Amniotic stem cell (primary cell): Measurements from ENCODE around the gene PTPN21.

Experiments used
- DNase-seq: peaks from one replicate; lab custom pipeline; 2025; lab: John Stamatoyannopoulos, UW

PTPN21 gene

DNA sequence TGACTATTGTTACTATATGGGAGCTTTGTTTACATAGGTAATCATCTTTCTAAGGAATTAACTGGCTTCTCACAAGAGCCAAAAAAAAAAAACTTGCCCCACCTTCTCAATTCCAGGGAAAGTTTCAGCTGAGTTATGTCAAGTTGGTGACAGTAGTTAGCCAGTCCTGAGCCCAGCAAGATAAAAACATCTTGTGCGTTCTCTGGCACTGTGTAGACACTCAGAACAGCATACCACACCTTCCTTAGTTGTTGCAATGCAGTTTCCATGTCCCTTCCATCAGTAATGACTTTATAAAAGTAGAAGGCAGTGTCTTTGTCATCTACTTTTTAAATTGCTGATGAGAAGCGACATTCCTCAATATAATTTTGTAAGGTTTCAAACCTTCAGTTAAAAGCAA lies 50.2 kb downstream of the PTPN21 start:
- no peak for DNase-seq

- DNase-seq, result no peak
Measured at GRCh38 chr14:88503754-88504406, 50.9 kb downstream of the PTPN21 start.

GRCh38 chr14:88502740-88503139 lies 52.1 kb downstream of the PTPN21 start:
- DNase-seq, result no peak

- DNase-seq, result no peak
Measured at GRCh38 chr14:88500611-88501010, 54.2 kb downstream of the PTPN21 start.

- no peak for DNase-seq
Measured at GRCh38 chr14:88499225-88499624, 55.6 kb downstream of the PTPN21 start.

DNA sequence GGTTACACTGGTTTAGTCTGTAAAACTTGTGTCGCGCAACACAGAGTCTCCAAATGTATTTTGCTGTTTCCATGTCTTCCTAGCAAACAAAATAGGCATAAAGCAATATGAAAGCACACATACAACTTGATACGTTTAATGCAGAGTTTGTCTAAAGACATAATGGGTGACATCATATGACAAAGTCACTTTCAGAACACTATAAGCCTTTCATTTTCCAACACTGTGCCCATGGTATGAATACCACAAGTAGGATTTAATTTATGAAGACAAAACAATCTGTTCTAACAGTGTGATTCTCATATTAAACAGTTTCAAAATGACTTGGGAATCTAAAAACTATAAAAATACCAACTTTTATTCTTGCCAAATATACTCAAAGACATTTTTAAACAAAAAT lies 58.4 kb downstream of the PTPN21 start:
- DNase-seq, result no peak

DNA sequence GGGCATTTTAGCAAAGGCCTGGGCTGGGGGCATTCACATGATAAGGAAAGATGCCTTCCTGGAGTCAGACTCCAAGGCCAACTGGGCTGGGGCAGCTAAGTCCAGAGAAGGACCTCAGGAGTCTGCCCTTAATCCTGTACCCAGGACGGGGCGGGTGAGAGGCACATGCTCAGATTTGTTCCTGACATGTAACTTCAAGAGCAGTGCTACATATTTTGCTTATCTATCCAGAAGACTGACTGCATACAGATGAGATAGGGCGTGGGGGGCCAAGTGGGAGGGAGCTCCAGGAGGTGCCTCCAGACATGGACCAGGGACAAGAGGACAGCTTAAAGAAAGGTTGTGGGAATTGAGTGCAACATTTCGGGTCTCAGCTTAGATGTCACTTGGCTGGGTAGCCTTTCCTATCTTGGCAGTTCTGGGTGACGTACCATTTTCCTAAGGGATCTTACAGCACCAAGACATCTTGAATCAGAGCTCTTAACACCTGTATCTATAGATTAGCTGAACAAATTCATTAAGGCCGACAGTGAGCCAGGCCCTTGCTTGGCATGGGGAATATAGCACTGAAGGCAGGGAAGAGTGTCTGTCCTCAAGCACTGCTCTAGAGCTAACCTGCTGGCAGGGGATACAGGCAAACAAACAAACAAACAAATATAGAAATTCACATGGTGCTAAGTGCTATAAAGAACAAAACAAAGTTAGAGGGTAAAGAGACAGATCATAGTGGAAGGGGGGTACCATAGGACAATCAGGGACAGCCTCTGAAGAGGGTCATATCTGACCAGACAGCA lies 61.2 kb downstream of the PTPN21 start:
- no peak for DNase-seq

GRCh38 chr14:88492272-88493089 lies 62.3 kb downstream of the PTPN21 start:
- DNase-seq, result peak; percentile 67

- DNase-seq, result no peak
Measured at GRCh38 chr14:88490168-88490567, 64.6 kb downstream of the PTPN21 start.

- no peak for DNase-seq
Measured at GRCh38 chr14:88488897-88489296, 65.9 kb downstream of the PTPN21 start.

DNA sequence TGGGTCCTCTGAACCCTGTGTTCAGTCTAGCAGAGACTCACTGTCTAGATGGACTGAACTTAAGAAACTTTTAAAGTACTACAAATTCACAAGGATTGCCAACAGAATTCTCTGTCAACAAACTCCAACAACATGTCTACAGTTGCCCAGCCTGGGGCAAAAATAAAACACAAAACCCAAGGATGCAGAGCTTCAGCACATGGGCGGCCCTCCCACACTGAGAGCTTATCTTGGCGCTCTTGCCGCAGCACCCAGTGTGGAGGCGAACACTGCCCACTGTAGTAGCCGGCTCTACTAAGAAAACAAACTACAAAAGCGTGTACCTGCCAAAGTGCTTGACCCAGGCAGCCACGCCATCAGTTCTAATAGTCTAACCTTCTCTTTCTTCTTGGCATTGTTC lies 66.7 kb downstream of the PTPN21 start:
- no peak for DNase-seq

- no peak for DNase-seq
Measured at GRCh38 chr14:88482524-88482923, 72.3 kb downstream of the PTPN21 start.

- no peak for DNase-seq
Measured at GRCh38 chr14:88481794-88482193, 73.0 kb downstream of the PTPN21 start.

DNA sequence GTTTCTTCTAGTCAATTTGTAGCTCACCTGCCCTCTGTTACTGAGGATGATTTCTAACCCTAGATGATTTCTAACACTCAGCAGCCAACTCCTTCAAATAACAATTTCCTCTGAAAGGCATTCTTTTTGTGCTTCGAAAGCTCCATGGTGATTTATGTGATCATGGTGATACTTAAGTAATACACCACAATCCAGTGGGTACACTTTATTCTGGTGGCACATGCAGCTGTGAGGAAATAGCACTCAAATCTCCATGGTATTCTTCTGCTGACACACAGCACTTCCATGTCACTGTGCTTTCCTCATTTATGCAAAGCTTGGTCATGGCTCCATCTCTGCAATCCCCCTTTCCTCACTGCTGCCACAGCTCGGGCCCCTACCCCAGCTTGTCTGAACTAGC lies 73.7 kb downstream of the PTPN21 start:
- no peak for DNase-seq

- no peak for DNase-seq
Measured at GRCh38 chr14:88479574-88479987, 75.2 kb downstream of the PTPN21 start.

- DNase-seq, result no peak
Measured at GRCh38 chr14:88478931-88479330, 75.9 kb downstream of the PTPN21 start.

DNA sequence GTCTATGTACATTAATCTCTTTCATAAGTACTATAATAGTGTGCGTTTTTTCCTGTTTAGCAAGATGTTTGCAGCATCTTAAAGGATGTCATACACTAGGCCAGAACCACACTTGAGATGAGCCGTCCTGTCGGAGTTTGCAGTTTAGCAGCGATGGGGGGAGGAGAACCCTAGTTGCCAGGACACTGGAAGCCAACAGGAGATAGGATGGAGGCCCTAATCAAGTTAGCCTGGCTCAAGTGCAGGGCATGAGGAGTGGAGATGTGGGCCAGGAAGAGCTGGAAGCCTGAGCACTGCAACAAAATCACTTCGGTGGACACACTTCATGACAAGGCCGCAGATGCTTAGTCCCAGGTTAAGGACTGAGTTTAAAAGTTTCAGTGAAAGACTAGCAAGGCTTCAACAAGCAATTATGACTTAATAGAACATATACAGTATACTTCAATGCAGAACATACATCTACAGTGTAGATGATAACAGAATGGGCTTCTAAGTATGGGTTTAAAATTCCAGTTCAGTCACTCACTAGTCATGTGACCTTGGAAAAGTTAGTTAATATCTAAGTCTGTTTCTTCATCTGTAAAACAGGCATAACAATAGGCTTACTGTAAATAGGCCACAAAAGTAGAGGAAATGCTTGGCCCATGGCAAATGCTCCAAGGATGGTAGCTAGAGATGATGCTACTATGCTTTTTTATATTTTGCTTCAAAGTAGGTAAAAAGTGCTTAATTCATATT lies 77.1 kb downstream of the PTPN21 start:
- DNase-seq, result no peak

DNA sequence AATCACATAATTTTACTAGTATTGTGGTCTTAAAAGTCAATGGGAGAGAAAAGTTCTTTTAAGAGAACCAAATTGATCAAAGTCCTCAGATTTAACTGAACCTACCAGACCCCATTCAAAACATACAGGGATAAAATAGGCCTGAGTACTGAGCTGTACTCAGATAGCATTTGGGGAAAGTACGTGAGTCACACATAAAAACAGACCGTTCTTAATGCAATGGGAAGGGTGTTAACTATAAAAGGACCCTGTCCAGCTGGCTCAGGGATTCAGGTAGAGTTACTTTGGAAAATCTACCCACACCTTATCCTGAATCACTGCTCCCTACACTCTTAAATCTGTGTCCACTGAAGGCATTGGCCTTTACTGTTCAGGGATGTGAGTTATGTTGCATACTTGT lies 78.0 kb downstream of the PTPN21 start:
- no peak for DNase-seq

DNA sequence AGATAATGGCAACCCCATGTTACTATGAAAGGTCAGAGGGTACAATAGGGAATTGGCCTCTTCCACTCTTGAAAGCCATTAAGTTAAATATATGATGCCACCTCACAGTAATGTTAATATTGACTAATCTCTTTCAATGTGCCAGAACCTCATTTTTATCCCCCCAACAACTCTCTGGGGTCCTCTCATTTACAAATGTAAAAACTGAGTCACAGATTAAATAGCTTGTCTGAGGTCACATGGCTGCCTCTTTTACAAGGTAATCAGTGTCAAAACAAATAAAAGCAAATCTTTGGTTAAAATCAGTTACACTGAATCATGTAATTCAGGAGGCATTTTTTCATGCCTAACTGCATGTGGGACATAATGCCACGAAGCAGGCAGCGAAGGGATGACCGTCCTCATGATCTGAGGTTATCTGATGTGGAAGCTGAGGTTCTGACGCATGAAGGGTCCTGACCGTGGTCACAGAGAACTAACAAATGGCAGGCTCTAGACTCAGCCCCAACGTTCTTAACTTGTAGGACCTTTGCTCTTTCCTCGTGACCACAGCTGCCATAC lies 78.5 kb downstream of the PTPN21 start:
- no peak for DNase-seq

GRCh38 chr14:88473791-88474190 lies 81.0 kb downstream of the PTPN21 start:
- no peak for DNase-seq

GRCh38 chr14:88470542-88471440 lies 84.0 kb downstream of the PTPN21 start:
- DNase-seq, result peak; percentile 21
